GM12875 (cell line): ENCODE data around the gene MYEF2.

Source experiments
- H3K4me3 ChIP-seq: one replicate; pipeline ENCODE4 v1.5.1; 2011; ENCODE audit warnings: low read depth, low read length, control low read depth
- TF ChIP-seq, protein P1 (sequence below): IDR thresholded peaks from 2 replicates; pipeline ENCODE4 v1.5.1; 2011; ENCODE audit warnings: low read depth, mild to moderate bottlenecking, control low read depth, inconsistent platforms, low read length, moderate library complexity, borderline replicate concordance; ENCODE audit not compliant: insufficient read depth

The MYEF2 gene

DNA sequence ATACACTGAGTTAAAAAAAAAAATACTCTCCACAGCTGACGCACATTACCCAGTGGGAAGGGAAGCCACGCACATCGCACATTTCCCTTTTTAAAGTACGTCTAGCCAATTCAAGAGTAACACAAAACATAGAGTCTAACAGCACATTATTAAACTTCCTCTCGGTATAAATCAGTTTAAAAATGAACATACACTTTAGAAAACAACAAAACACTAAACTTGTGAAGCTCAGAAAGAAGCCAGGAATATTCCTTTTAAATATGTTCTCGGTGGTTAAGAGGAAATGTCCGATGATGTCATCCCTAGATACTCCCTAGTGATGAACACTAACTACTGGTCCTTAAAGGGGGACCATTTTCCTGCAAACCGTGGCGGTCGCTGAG lies 721 bp downstream of the MYEF2 start:
- H3K4me3 ChIP-seq = peak overlapping the region; percentile 87
- TF ChIP-seq, protein P1, sequence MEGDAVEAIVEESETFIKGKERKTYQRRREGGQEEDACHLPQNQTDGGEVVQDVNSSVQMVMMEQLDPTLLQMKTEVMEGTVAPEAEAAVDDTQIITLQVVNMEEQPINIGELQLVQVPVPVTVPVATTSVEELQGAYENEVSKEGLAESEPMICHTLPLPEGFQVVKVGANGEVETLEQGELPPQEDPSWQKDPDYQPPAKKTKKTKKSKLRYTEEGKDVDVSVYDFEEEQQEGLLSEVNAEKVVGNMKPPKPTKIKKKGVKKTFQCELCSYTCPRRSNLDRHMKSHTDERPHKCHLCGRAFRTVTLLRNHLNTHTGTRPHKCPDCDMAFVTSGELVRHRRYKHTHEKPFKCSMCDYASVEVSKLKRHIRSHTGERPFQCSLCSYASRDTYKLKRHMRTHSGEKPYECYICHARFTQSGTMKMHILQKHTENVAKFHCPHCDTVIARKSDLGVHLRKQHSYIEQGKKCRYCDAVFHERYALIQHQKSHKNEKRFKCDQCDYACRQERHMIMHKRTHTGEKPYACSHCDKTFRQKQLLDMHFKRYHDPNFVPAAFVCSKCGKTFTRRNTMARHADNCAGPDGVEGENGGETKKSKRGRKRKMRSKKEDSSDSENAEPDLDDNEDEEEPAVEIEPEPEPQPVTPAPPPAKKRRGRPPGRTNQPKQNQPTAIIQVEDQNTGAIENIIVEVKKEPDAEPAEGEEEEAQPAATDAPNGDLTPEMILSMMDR = no peak

DNA sequence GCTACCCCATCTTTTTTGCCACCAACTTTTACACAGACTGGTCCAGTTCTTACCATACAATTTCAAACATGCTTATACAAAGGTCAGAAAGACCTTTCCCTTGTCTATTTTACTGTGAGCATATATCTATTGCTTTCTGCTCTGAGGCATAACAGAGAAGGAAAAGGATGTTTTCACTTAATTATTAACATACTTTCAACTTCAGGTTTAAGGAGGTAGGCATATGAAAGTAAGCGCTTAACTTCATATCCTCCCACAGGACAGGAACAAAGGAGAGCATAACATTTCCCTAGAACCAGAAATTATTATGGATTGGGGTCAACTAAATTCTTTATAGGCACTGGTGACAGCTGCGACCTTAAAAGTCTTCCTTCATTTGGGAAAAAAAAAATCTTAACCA lies 1.1 kb downstream of the MYEF2 start:
- TF ChIP-seq, protein P1 = no peak
- peak overlapping the region; percentile 87 for H3K4me3 ChIP-seq

DNA sequence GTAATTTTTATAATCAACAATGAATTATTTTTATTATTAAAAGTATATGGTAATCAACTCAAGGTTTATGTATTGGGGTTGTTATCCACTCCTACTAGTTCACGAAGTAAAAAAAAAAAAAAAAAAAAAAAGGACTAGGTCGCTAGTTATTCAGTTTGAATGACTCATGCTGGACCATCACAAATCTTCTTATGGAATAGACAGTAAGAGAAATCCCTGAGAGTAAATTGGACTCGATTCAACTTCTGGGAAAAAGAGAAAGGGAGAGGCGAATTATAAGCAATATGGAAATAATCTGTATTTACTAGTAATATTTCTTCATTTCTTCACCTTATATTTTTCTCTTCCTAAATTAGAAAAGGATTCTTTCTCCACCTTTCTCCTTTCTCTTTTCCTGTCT lies 2.0 kb downstream of the MYEF2 start:
- TF ChIP-seq, protein P1 = no peak
- no peak overlapping the region for H3K4me3 ChIP-seq

DNA sequence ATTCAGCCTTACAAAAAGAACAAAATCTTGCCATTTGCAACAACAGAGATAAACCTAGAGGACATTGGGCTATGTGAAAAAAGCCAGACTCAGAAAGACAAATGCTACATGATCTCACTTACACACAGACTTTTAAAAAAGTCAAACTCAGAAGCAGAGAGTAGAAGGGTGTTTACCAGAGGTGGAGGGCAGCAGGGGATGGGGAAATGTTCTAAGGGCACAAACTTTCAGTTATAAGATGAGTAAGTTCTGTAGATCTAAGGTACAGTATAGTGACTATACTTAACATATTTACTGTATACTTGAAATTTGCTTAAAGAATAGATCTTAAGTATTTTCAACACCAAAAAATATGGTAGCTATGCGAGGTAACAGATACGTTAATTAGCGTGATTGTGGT lies 3.0 kb downstream of the MYEF2 start:
- TF ChIP-seq, protein P1 = no peak
- no peak overlapping the region for H3K4me3 ChIP-seq

DNA sequence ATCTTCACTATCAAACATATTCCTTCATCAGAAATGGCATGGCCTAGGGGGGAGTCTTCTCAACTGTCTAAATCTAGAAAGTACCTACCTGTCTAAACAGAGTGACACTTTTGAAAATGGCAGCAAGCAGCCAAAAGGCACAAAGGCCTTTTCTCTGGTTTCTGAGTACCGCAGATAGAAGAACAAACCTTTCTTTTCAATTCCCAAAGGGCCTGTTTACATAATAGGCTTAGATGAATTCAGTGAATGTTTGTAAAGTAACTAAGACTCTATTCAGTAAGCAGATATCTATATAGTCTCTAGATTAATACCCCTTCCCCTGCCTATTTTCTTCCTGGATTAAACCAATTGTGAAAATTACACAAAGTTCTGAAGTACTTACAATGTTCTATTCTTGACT lies 7.1 kb downstream of the MYEF2 start:
- TF ChIP-seq, protein P1 = no peak
- no peak overlapping the region for H3K4me3 ChIP-seq

DNA sequence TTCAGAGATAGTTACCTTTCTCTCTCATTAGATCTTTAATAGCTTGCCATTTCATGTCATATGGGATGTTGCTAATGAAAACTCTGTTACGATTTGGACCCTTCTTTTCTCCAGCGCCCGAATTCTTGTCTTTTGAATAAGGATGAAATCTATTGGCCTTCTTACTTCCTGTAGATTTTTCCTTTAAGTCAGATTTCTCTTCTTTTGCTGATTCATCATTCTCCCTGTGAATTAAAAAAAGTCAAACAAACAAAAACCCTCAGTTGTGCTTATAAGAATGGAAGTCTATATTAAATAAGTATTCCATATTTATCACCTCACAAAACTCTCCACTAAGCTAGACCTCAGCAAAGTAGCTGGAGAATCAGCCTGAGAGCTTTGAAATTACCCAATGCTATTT lies 9.5 kb downstream of the MYEF2 start:
- TF ChIP-seq, protein P1 = no peak
- H3K4me3 ChIP-seq = no peak overlapping the region

DNA sequence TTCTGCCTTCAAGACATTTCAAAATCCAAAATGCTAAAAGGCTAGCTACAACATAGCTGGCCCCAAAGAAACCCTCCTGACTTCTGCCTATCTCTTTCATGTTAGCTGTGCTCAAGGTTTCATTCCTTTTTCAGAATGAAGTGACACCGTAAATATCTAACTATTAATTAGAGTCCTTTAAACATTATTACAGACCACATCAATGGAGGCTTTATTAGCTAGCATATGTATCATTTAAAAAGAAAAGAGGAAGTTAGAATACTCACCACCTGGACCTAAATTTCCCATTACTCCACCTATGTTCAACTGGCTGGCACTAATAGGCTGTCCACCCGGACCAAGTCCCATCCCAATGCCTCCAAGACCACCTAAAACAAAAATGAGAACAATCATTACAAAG lies 24.6 kb downstream of the MYEF2 start:
- H3K4me3 ChIP-seq = no peak overlapping the region
- TF ChIP-seq, protein P1 = no peak
